ENCODE measurements around the gene VIM. TPM values are rescaled to one million over a fixed set of nuclear protein-coding genes. Genes with fewer than 3 reads are reported as not detected.

The VIM gene
- total and polyA plus RNA-seq, 8 donors, result 1,589 to 2,224 (median 1,841) TPM

GRCh38 chr10:17216217-17216900, 11.7 kb upstream of the VIM start:
- intact Hi-C loops (cut with DNase I), result no loop called here
- peak in 3 of 4 donors; percentile 17 to 66 (median 36) for DNase-seq
- Histone ChIP-seq H3K27me3 (no peaks in the 10 kb centered on the region), H3K9me3 (no peaks in the 10 kb centered on the region), H3K27ac (peak overlapping the region; percentile 83 to 99), H3K4me1 (peaks cover 18 to 57% of the 10 kb centered on the region in 2 donors), H3K4me3 (no peak overlapping the region), H3K36me3 (no peaks in the 10 kb centered on the region)
- TF ChIP-seq, protein P1, sequence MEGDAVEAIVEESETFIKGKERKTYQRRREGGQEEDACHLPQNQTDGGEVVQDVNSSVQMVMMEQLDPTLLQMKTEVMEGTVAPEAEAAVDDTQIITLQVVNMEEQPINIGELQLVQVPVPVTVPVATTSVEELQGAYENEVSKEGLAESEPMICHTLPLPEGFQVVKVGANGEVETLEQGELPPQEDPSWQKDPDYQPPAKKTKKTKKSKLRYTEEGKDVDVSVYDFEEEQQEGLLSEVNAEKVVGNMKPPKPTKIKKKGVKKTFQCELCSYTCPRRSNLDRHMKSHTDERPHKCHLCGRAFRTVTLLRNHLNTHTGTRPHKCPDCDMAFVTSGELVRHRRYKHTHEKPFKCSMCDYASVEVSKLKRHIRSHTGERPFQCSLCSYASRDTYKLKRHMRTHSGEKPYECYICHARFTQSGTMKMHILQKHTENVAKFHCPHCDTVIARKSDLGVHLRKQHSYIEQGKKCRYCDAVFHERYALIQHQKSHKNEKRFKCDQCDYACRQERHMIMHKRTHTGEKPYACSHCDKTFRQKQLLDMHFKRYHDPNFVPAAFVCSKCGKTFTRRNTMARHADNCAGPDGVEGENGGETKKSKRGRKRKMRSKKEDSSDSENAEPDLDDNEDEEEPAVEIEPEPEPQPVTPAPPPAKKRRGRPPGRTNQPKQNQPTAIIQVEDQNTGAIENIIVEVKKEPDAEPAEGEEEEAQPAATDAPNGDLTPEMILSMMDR (IDR thresholded peaks at IDR 0.05), result no peak
- ATAC-seq, result peak; percentile 88

- Histone ChIP-seq H3K27me3 (no peaks in the 10 kb centered on the region), H3K4me1 (peaks cover 18 to 57% of the 10 kb centered on the region in 2 donors), H3K9me3 (no peaks in the 10 kb centered on the region), H3K36me3 (no peaks in the 10 kb centered on the region), H3K27ac (peak overlapping the region; percentile 83 to 99), H3K4me3 (no peak overlapping the region)
- TF ChIP-seq, protein P1 (IDR thresholded peaks at IDR 0.05), result no peak
- ATAC-seq, result peak; percentile 6
- no peak for DNase-seq
- intact Hi-C loops (cut with DNase I), result no loop called here
These were observed 11.1 kb upstream of the VIM start for GRCh38 chr10:17216901-17217395.

DNA sequence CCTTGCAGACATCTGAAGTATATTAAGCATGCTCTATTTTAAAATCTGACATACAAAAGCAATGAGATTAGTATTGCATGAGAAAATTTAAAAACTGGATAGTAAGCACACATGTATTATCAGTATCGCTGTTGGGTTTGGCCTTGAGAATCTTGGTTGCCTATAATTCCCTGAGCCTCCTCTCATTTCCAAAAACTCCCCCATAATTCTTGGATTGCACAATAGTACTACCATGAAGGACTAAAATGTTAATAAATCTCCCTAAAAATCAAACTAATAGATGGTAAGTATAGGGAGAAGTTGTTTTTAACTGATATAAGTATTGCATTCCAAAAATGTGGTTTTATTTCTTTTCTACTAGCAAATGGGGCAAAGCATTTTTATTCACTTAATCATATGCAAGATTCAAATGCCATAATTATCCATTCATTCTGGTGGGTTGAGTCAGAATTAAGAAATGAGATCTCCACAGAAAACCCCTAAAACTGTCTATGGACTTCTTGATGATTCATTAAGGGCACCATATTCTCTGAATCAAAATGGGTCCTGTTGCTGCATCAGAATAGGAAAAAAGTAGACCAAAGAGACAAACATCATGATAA, 10.3 kb upstream of the VIM start:
- TF ChIP-seq, protein P1 (IDR thresholded peaks at IDR 0.05), result no peak
- no peak for DNase-seq
- Histone ChIP-seq H3K27ac (peak overlapping the region; percentile 83 to 99), H3K4me1 (peaks cover 18 to 49% of the 10 kb centered on the region in 2 donors), H3K27me3 (no peaks in the 10 kb centered on the region), H3K36me3 (no peaks in the 10 kb centered on the region), H3K4me3 (no peak overlapping the region), H3K9me3 (no peaks in the 10 kb centered on the region)
- ATAC-seq, result no peak
- intact Hi-C loops (cut with DNase I), result no loop called here

DNA sequence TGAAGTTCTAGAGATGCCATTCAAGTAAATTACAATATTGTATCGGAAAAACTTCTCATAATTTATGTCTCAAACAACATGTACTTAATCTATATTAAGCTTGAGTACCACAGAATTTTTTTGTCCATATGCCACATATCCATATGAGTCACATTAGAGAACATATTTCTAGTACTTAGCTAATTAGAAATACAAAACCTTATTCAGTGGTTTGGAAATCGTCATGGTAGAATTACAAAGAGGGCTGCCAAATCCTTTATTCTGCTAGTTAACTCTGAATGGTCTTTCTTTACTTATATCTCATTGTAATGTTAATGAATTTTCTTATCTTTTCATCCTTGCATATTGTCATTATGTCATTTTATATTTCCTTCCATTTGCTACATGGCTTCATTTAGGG, 9.0 kb upstream of the VIM start:
- Histone ChIP-seq H3K9me3 (no peaks in the 10 kb centered on the region), H3K27me3 (no peaks in the 10 kb centered on the region), H3K4me3 (no peak overlapping the region), H3K36me3 (no peaks in the 10 kb centered on the region), H3K27ac (no peak overlapping the region), H3K4me1 (peaks cover 18 to 36% of the 10 kb centered on the region in 2 donors)
- DNase-seq, result no peak
- no peak for ATAC-seq
- intact Hi-C loops (cut with DNase I), result no loop called here
- TF ChIP-seq, protein P1 (IDR thresholded peaks at IDR 0.05), result no peak

GRCh38 chr10:17220652-17221100, 7.4 kb upstream of the VIM start:
- DNase-seq, result no peak
- H3K27me3 ChIP-seq, result no peaks in the 10 kb centered on the region
- ATAC-seq, result no peak
- no peak overlapping the region for H3K4me3 ChIP-seq
- intact Hi-C loops (cut with DNase I), result no loop called here
- TF ChIP-seq, protein P1 (IDR thresholded peaks at IDR 0.05), result no peak
- no peaks in the 10 kb centered on the region for H3K9me3 ChIP-seq
- H3K27ac ChIP-seq, result no peak overlapping the region
- H3K36me3 ChIP-seq, result no peaks in the 10 kb centered on the region
- H3K4me1 ChIP-seq, result peaks cover 15 to 28% of the 10 kb centered on the region in 2 donors
